Vagina (tissue), 2 donors: ENCODE data around the gene KIRREL3.

ENCODE experiments used
- POLR2AphosphoS5 ChIP-seq, 2 donors: sonication (generic); formaldehyde crosslinking; IDR thresholded peaks; one replicate each; pipeline ENCODE4 v1.9.0; 2017; ENCODE audit warnings: antibody characterized with exemption in 2 of 2, mild to moderate bottlenecking in 2 of 2, low read depth in 1 of 2; ENCODE audit not compliant: insufficient read depth in 1 of 2
- TF ChIP-seq, protein P1 (sequence below), 3 experiments: fragments of 450-650 bp in 2 of 3; fragments of 200-600 bp in 1 of 3; sonication (generic) in 1 of 3; IDR thresholded peaks; one replicate each; pipeline ENCODE4 v1.5.1; 2017 to 2019; ENCODE audit warnings: antibody characterized with exemption in 3 of 3, mild to moderate bottlenecking in 2 of 3, moderate library complexity in 2 of 3

DNA sequence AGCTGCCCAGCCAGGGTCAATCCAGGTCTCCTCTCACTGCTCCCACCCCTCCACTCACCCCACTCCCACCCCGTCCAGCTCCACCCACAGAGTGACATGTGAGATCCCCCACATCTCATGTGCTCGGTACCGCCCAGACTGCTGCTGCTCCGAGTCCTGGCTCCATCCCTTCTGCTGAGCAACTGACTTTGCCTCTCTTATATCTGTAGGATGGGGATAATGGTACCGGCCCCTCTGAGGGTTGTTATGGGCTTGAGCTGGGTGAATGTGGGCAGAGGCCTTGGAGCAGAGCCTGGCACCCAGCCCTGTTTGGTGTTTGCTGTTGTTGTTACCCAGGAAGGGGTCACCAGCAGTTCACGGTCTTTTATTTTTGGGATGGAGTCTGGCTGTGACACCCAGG, 568.0 kb downstream of the KIRREL3 start:
- TF ChIP-seq, protein P1, sequence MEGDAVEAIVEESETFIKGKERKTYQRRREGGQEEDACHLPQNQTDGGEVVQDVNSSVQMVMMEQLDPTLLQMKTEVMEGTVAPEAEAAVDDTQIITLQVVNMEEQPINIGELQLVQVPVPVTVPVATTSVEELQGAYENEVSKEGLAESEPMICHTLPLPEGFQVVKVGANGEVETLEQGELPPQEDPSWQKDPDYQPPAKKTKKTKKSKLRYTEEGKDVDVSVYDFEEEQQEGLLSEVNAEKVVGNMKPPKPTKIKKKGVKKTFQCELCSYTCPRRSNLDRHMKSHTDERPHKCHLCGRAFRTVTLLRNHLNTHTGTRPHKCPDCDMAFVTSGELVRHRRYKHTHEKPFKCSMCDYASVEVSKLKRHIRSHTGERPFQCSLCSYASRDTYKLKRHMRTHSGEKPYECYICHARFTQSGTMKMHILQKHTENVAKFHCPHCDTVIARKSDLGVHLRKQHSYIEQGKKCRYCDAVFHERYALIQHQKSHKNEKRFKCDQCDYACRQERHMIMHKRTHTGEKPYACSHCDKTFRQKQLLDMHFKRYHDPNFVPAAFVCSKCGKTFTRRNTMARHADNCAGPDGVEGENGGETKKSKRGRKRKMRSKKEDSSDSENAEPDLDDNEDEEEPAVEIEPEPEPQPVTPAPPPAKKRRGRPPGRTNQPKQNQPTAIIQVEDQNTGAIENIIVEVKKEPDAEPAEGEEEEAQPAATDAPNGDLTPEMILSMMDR (IDR thresholded peaks at IDR 0.05) = no peak
- no peak for TF ChIP-seq POLR2AphosphoS5 (IDR thresholded peaks at IDR 0.05; ENCODE audit: insufficient read depth in 1 of 2, low read depth in 1 of 2)
